ENCODE measurements around the gene GALNT6.
A peak's percentile ranks its signal among the peaks of the same experiment; 100 is the strongest.

The GALNT6 gene

GRCh38 chr12:51357374-51358047 lies 33.7 kb downstream of the GALNT6 start:
- Histone ChIP-seq H3K27me3 (ENCODE audit: insufficient read depth, low read length) (no peaks in the 10 kb centered on the region), H3K79me2 (ENCODE audit: control insufficient read depth, insufficient read depth, low read length, unreplicated experiment) (no peaks in the 10 kb centered on the region), H3K27ac (ENCODE audit: low read depth, low read length) (no peak overlapping the region), H3K4me1 (ENCODE audit: control insufficient read depth, insufficient read depth, low read length, unreplicated experiment) (no peaks in the 10 kb centered on the region), H3K4me3 (ENCODE audit: low read depth, low read length) (no peak overlapping the region), H2AFZ (ENCODE audit: low read length, unreplicated experiment) (no peak overlapping the region), H3K36me3 (ENCODE audit: insufficient read depth, low read length) (no peaks in the 10 kb centered on the region)

- no peak overlapping the region for H2AFZ ChIP-seq (ENCODE audit: low read length, unreplicated experiment)
- no peaks in the 10 kb centered on the region for H3K36me3 ChIP-seq (ENCODE audit: insufficient read depth, low read length)
- no peaks in the 10 kb centered on the region for H3K27me3 ChIP-seq (ENCODE audit: insufficient read depth, low read length)
- no peak overlapping the region for H3K27ac ChIP-seq (ENCODE audit: low read depth, low read length)
- no peaks in the 10 kb centered on the region for H3K4me1 ChIP-seq (ENCODE audit: control insufficient read depth, insufficient read depth, low read length, unreplicated experiment)
- no peak overlapping the region for H3K4me3 ChIP-seq (ENCODE audit: low read depth, low read length)
- no peaks in the 10 kb centered on the region for H3K79me2 ChIP-seq (ENCODE audit: control insufficient read depth, insufficient read depth, low read length, unreplicated experiment)
Observed at GRCh38 chr12:51351913-51352532, 39.2 kb downstream of the GALNT6 start.

- H2AFZ ChIP-seq (ENCODE audit: low read length, unreplicated experiment) = no peak overlapping the region
- H3K27me3 ChIP-seq (ENCODE audit: insufficient read depth, low read length) = no peaks in the 10 kb centered on the region
- H3K27ac ChIP-seq (ENCODE audit: low read depth, low read length) = no peak overlapping the region
- H3K4me1 ChIP-seq (ENCODE audit: control insufficient read depth, insufficient read depth, low read length, unreplicated experiment) = peaks cover 11% of the 10 kb centered on the region
- no peaks in the 10 kb centered on the region for H3K36me3 ChIP-seq (ENCODE audit: insufficient read depth, low read length)
- no peak overlapping the region for H3K4me3 ChIP-seq (ENCODE audit: low read depth, low read length)
- H3K79me2 ChIP-seq (ENCODE audit: control insufficient read depth, insufficient read depth, low read length, unreplicated experiment) = no peaks in the 10 kb centered on the region
Observed at GRCh38 chr12:51349026-51349425, 42.2 kb downstream of the GALNT6 start.

GRCh38 chr12:51348116-51348515 lies 43.1 kb downstream of the GALNT6 start:
- H2AFZ ChIP-seq (ENCODE audit: low read length, unreplicated experiment) = no peak overlapping the region
- H3K4me1 ChIP-seq (ENCODE audit: control insufficient read depth, insufficient read depth, low read length, unreplicated experiment) = peaks cover 11% of the 10 kb centered on the region
- no peaks in the 10 kb centered on the region for H3K27me3 ChIP-seq (ENCODE audit: insufficient read depth, low read length)

GRCh38 chr12:51346581-51346980 lies 44.6 kb downstream of the GALNT6 start, which contains the start of gene CELA1:
TSS of gene CELA1 (minus strand) at chr12:51346679. CDS start at chr12:51346638, 41 bp downstream.
- Histone ChIP-seq H3K27ac (ENCODE audit: low read depth, low read length) (no peak within 1 kb of the TSS), H2AFZ (ENCODE audit: low read length, unreplicated experiment) (no peak within 1 kb of the TSS), H3K4me1 (ENCODE audit: control insufficient read depth, insufficient read depth, low read length, unreplicated experiment) (peaks cover 11% of the 10 kb centered on the region)

More at GRCh38 chr12:51348116-51348515, 43.1 kb downstream of the GALNT6 start:
- Histone ChIP-seq H3K4me3 (ENCODE audit: low read depth, low read length) (no peak overlapping the region), H3K36me3 (ENCODE audit: insufficient read depth, low read length) (no peaks in the 10 kb centered on the region), H3K79me2 (ENCODE audit: control insufficient read depth, insufficient read depth, low read length, unreplicated experiment) (no peaks in the 10 kb centered on the region), H3K27ac (ENCODE audit: low read depth, low read length) (no peak overlapping the region)

GRCh38 chr12:51345681-51346080 lies 45.5 kb downstream of the GALNT6 start:
- Histone ChIP-seq H3K27me3 (ENCODE audit: insufficient read depth, low read length) (no peaks in the 10 kb centered on the region), H3K4me1 (ENCODE audit: control insufficient read depth, insufficient read depth, low read length, unreplicated experiment) (peaks cover 11% of the 10 kb centered on the region), H2AFZ (ENCODE audit: low read length, unreplicated experiment) (no peak overlapping the region), H3K36me3 (ENCODE audit: insufficient read depth, low read length) (no peaks in the 10 kb centered on the region), H3K79me2 (ENCODE audit: control insufficient read depth, insufficient read depth, low read length, unreplicated experiment) (no peaks in the 10 kb centered on the region), H3K4me3 (ENCODE audit: low read depth, low read length) (no peak overlapping the region), H3K27ac (ENCODE audit: low read depth, low read length) (no peak overlapping the region)

More at GRCh38 chr12:51346581-51346980, 44.6 kb downstream of the GALNT6 start, which contains the start of gene CELA1:
- no peaks in the 10 kb centered on the region for H3K79me2 ChIP-seq (ENCODE audit: control insufficient read depth, insufficient read depth, low read length, unreplicated experiment)
- no peaks in the 10 kb centered on the region for H3K36me3 ChIP-seq (ENCODE audit: insufficient read depth, low read length)
- no peaks in the 10 kb centered on the region for H3K27me3 ChIP-seq (ENCODE audit: insufficient read depth, low read length)
- H3K4me3 ChIP-seq (ENCODE audit: low read depth, low read length) = no peak within 1 kb of the TSS

GRCh38 chr12:51343201-51343600 lies 48.0 kb downstream of the GALNT6 start:
- Histone ChIP-seq H3K4me1 (ENCODE audit: control insufficient read depth, insufficient read depth, low read length, unreplicated experiment) (peaks cover 11% of the 10 kb centered on the region), H3K27ac (ENCODE audit: low read depth, low read length) (no peak overlapping the region), H3K27me3 (ENCODE audit: insufficient read depth, low read length) (no peaks in the 10 kb centered on the region), H3K79me2 (ENCODE audit: control insufficient read depth, insufficient read depth, low read length, unreplicated experiment) (no peaks in the 10 kb centered on the region), H3K4me3 (ENCODE audit: low read depth, low read length) (no peak overlapping the region), H2AFZ (ENCODE audit: low read length, unreplicated experiment) (no peak overlapping the region), H3K36me3 (ENCODE audit: insufficient read depth, low read length) (no peaks in the 10 kb centered on the region)

- Histone ChIP-seq H3K27me3 (ENCODE audit: insufficient read depth, low read length) (no peaks in the 10 kb centered on the region), H2AFZ (ENCODE audit: low read length, unreplicated experiment) (no peak overlapping the region), H3K4me1 (ENCODE audit: control insufficient read depth, insufficient read depth, low read length, unreplicated experiment) (peaks cover 11% of the 10 kb centered on the region), H3K27ac (ENCODE audit: low read depth, low read length) (no peak overlapping the region), H3K4me3 (ENCODE audit: low read depth, low read length) (no peak overlapping the region), H3K79me2 (ENCODE audit: control insufficient read depth, insufficient read depth, low read length, unreplicated experiment) (no peaks in the 10 kb centered on the region), H3K36me3 (ENCODE audit: insufficient read depth, low read length) (no peaks in the 10 kb centered on the region)
Observed at GRCh38 chr12:51342416-51342815, 48.8 kb downstream of the GALNT6 start.

GRCh38 chr12:51341251-51342007 lies 49.8 kb downstream of the GALNT6 start:
- peak overlapping the region; percentile 62 for H3K4me3 ChIP-seq (ENCODE audit: low read depth, low read length)

GRCh38 chr12:51339750-51340149 lies 51.5 kb downstream of the GALNT6 start:
- H3K27me3 ChIP-seq (ENCODE audit: insufficient read depth, low read length) = no peaks in the 10 kb centered on the region
- no peaks in the 10 kb centered on the region for H3K79me2 ChIP-seq (ENCODE audit: control insufficient read depth, insufficient read depth, low read length, unreplicated experiment)
- no peak overlapping the region for H3K4me3 ChIP-seq (ENCODE audit: low read depth, low read length)
- no peak overlapping the region for H2AFZ ChIP-seq (ENCODE audit: low read length, unreplicated experiment)
- H3K27ac ChIP-seq (ENCODE audit: low read depth, low read length) = no peak overlapping the region
- no peaks in the 10 kb centered on the region for H3K4me1 ChIP-seq (ENCODE audit: control insufficient read depth, insufficient read depth, low read length, unreplicated experiment)
- no peaks in the 10 kb centered on the region for H3K36me3 ChIP-seq (ENCODE audit: insufficient read depth, low read length)

More at GRCh38 chr12:51341251-51342007, 49.8 kb downstream of the GALNT6 start:
- Histone ChIP-seq H2AFZ (ENCODE audit: low read length, unreplicated experiment) (peak overlapping the region; percentile 85), H3K27me3 (ENCODE audit: insufficient read depth, low read length) (no peaks in the 10 kb centered on the region), H3K27ac (ENCODE audit: low read depth, low read length) (no peak overlapping the region), H3K79me2 (ENCODE audit: control insufficient read depth, insufficient read depth, low read length, unreplicated experiment) (no peaks in the 10 kb centered on the region), H3K36me3 (ENCODE audit: insufficient read depth, low read length) (no peaks in the 10 kb centered on the region), H3K4me1 (ENCODE audit: control insufficient read depth, insufficient read depth, low read length, unreplicated experiment) (peaks cover 11% of the 10 kb centered on the region)
